MM.1S (cell line): ENCODE results near the gene OR13J1.

Experiments
- CTCF ChIP-seq: fragments of 300-600 bp; sonication (generic); IDR thresholded peaks from 2 replicates; pipeline ENCODE4 v1.5.1; 2016; ENCODE audit warnings: antibody characterized with exemption, low read length, mixed read lengths
- EZH2 ChIP-seq: fragments of 300-600 bp; sonication (generic); optimal IDR thresholded peaks from 2 replicates; pipeline ENCODE3; 2017; ENCODE audit warnings: low read depth, mild to moderate bottlenecking, antibody characterized with exemption, low read length, mixed read lengths
- EZH2phosphoT487 ChIP-seq: fragments of 300-600 bp; sonication (generic); IDR thresholded peaks from 2 replicates; pipeline ENCODE4 v1.6.1; 2018; ENCODE audit warnings: antibody characterized with exemption, low read length

GRCh38 chr9:35867538-35867937, 2.7 kb downstream of the OR13J1 start:
- TF ChIP-seq CTCF = no peak
- TF ChIP-seq EZH2 = no peak
- no peak for TF ChIP-seq EZH2phosphoT487
